NCI-H1436 (cell line): ENCODE data around the gene CACNA1C.

Source experiments
- DNase-seq: peaks from one replicate; lab custom pipeline; 2025; lab: John Stamatoyannopoulos, UW

CACNA1C gene

DNA sequence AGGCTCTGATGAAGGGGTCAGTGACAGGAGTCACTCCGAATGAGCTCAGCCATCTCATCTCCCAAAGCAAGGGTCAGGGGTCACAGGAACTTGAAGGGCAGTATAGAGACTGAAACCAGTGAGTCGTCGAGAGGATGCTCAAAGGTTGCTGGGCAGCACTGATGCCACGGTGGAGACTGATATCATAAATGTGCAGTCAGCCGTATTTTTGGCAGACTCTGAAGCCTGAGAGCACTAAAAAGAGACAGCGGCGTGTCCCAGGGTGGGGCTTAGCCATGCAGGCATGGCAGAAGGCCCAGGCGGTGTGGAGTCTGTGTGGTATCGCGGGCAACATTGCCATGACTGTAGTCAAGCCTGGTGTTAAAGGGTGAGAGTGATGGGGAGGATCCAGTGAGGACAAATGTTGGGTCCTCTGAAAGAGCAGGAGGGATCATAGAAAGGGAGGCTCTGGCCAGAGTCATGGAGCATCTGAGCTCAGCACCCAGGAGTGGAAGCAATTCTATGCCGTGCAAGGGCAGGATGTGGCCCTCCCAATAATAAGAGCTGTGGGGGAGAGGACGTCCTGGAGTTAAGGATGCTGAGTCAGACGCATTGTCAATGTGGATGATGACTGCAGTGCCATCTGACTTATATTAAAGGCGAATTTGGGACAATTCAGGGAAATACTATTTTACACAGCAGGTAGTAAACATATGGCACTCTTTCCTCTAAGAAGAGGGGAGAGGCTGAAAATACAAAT lies 500.8 kb downstream of the CACNA1C start:
- no peak for DNase-seq

DNA sequence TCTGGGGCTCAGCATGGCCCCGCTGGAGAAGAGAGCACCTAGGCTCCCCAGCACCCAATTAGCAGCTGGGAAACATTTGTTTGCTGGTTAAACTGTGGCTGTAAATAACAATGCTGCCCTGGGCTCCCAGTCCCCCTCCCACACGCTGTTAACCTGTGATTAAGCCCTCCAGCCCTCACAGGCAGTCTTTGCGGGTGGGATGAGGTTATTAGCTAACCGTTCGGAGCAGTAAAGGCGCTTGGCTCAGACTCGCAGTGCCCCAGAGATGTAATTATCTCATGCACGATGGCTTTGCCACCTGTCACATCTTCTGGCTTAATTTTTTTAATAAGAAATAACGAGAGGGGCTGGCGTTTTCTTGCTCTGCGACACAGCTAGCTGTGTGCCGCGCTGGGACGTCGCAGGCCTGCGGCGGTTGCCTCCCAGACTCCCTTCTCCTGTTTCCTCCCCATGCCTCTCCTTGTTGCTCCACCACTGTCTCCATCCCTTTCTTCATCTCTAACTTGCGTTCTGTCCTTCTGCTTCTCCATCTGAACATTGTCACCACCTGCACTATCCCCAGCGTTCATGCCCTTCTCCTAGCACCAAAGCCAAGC lies 502.8 kb downstream of the CACNA1C start:
- peak; percentile 86 for DNase-seq

DNA sequence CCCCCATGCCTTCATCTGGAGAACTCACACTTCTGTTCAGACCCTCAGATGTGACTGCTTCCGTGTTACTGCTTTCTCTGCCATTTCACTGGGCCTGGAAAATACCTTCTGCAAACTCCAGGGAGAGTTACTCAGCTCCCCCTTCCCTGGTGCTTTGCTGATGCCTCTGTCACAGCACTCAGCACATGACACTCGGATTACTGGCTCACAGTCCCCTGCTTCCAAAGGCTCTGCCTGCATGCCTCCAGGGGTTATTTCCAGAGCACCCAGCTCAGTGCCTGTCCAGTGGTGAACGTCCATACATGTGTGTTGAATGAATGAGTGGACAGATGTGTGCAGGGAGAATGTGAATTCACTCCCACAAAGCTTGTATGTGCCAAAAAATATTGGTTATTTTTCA lies 504.8 kb downstream of the CACNA1C start:
- DNase-seq, result no peak

DNA sequence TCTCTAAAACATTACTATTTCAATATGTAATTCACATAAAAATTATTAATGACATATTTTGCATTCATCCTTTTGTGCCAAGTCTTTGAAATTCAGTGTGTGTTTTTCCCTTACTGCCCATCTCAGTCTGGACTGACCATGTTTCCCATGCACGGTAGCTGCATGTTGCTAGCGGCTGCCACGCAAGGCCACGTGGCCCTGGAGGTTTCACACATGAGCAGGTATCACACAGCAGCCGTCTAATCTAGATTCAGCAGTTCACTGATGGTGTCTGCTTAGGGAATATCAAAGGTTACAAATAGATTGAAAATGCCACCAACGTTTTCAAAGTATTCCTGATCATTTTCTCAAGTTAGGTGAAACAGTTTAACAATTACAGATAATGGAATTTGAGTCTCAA lies 507.1 kb downstream of the CACNA1C start:
- no peak for DNase-seq

DNA sequence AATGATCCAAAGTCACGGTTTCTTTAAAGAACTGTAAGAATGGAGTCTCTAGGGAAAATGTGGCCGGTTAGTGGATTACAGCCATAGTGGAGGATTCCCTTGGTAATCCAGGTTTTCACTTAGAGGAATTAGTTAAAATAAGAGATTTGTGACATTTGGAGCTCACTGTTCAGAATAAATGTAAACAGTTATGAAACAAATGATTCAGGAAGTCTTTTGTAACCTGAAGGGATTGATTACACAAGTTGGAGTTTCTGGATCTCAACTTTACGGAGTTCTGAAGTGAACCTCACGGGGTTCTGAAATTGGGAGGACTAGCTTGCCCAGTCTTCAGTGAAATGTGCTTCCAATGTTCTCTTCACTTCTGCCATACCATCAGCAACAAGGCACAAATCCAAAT lies 507.6 kb downstream of the CACNA1C start:
- DNase-seq, result no peak

DNA sequence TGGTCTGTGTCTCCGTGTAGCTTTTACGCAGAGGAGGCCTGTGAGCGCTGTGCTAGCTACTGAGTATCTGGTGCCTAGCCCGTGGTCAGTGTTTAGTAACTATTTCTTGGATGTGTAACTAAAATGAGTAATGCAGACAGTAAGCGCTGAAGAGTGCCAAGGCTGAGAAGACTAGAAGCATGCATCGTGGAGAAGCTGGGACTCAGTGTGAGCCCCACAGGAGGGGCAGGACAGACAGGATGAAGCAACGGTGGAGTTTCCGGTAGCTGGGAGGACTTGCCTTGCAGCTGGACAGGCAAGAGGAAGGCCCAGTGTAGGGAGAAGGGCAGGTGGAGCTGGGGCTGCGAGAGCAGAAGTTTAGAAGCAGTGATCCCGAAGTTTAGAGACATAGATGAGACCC lies 508.6 kb downstream of the CACNA1C start:
- DNase-seq, result no peak

DNA sequence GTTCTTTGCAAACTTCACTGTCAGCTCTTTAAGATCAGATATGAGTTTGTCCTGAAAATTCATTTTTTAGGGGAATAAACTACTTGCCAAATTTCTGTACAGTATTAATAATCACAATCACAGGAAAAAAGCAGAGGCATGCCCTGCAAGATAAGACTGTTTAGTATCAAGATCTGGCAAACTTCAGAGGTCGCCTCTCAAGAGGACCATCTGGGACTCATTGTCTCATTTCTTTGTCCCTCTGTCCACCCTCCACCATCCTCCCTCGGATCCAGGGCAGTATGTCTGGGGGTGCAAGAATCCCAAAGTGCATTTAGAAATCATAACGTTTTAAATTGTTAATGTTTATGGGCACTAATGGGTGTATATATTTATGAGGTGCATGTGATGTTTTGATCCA lies 509.6 kb downstream of the CACNA1C start:
- DNase-seq, result no peak

DNA sequence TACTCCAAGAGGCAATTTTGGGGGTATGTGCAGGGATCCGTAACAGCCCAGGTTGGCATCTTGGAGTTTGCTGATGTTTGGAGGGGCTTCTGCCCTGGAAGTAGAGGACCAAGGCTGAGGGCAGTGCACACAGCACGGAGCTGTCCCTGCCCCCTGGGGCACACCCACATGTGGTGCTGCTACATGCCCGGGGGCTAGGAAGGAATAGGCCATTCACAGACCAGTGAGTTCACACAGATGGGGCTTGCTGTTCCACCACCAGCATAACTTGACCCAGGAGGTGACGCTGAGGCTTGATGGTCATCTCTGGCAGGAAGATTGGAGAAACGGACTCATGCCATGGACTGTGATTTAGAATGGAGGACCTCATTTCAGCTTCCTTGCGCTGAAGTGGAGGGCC lies 510.9 kb downstream of the CACNA1C start:
- DNase-seq, result no peak

DNA sequence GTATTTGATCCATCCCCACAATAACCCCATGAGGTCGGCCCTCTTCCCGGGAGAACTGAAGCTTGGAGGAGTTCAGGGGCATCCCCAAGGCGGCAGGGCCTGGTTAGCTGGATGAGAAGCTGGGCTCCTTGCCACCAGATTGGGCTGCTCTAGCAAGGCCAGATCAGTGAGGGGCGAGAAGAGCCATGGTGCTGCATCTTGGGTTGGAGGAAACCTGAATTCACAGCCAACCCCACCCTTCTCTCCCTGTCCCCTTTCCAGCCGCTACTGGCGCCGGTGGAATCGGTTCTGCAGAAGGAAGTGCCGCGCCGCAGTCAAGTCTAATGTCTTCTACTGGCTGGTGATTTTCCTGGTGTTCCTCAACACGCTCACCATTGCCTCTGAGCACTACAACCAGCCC lies 513.4 kb downstream of the CACNA1C start:
- no peak for DNase-seq

DNA sequence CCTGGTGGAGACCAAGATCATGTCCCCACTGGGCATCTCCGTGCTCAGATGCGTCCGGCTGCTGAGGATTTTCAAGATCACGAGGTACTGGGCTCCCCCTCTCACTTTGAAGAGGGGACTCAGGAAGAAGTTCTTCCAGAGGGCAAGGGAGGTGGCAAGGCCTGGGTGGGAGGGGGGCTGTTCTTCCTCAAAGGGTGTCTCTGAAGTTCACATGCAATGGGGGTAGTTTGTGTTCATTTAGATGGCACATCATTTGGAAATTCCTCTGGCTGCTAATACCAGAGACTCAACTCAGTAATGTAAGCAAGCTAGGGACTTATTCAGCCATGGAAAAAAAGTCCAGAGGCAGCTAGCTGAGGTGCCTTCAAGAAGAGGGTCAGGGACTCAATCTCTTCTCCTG lies 514.9 kb downstream of the CACNA1C start:
- DNase-seq, result no peak

DNA sequence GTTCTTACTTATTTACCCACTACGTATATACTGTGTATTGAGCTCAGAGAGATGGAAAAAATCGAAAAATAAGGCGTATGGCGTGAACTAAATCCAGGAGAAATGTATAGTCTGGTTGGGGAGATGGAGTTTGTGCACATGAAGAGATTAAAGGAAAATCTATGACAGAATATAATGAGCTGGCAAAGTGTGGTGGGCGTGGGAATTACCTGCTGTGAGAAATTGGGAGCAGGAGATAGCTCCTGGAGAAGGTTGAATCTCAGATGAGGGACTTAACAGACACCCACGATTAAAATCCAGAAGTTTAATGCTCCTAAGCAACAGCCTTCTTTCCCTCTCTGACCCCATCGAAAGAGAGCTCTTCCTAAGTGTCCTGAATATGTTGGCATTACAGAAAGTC lies 517.8 kb downstream of the CACNA1C start:
- no peak for DNase-seq

DNA sequence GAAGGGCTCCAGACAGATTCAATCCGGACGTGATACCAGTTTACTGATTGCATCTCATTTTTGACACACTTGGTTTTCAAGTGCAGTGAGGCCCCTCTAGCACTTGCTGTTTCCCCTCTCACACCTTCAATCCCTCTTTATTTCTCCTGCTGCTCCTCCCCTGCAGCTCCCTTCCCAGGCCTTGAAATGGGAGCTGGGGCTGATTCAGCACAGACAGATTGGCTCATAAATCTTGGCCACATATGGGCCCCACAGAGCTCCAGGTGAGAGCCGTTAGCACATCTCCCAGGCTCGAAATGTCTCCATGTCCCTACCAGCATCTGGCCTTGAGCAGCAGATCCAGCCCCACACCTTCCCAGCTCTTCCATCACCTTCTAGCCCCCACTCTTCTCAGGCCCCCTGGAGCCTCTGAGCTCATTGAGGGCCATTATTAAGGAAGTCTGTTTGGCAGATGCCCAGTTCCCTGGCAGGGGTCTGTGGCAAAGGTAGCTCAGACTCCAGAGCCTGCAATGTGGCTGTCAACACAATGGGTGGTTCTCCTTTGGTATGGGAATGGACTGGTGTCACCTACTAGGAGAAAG lies 521.7 kb downstream of the CACNA1C start:
- DNase-seq, result no peak

DNA sequence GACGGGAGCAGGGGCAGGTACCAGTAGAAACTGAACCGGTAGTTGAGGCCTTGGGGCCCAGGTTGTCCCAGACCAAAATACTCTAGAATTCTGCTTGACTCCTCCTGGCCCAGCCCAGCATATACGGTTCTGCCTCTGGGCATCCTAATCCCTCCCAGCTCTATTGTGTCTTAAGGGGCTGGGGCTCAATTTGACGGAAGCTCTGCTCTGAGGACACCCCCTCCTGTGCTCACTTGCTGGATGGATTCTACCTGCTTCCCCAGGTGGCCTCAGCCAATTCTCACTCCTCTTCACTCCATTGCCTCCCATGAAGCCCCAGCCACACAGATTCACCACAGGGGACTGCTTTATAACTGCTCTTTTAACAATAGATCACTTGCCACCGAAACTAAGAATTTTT lies 522.5 kb downstream of the CACNA1C start:
- no peak for DNase-seq

DNA sequence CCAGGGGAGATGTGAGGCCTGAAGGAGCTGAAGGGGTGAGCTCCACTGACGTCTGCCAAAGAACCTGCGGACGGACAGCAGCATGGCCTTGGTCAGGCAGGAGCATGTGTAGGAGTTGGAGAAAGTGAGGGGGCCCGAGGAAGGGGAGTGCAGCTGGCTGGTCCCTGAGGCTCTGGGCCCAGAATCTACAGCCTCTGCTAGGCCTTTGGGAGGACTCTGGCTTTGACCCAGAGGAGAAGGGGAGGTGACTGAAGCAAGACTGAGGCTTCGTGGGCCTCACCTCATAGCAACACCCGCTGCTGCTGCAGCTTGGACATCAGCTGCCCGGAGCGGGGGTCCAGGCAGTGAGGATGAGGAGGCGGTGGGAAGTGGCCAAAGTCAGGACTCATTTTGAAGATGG lies 525.4 kb downstream of the CACNA1C start:
- DNase-seq, result no peak

DNA sequence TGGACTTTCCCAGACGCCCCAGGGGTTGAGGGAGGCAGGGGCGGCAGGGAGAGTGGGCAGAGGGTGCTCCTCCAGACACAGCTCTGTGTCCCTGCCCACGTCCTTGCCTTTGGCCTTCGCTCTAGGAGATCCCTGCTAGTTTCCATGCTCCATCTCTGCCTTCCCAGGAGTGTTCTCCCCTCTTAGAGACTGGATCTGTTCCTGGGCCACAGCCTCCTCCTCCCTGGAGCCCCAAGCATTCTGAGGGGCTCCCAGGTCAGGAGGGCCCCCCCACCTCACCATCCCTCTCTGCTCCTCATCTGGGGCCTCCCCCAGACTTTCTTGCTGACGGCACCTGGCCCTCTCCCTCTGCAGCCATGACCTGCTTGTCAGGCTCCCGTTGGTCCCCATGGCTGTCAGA lies 526.0 kb downstream of the CACNA1C start:
- DNase-seq, result no peak

DNA sequence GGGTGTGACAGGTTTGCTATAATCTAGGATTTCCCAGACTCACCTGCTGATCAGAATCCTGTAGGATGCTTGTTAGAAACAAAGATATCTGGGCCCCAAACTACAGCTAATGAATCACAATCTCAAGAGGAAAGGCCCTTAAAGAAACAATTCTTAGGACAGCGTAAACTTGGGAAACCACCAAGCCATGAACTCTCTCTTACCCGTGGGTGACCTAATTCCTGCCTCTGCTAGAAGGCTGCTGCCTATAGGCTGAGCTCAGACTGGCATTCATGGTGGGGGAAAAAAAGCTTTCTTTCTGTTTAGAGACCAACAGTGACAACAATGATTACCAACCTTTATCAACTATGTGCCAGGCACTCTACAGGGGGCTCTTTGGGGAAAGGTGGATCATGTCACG lies 528.0 kb downstream of the CACNA1C start:
- DNase-seq, result no peak

DNA sequence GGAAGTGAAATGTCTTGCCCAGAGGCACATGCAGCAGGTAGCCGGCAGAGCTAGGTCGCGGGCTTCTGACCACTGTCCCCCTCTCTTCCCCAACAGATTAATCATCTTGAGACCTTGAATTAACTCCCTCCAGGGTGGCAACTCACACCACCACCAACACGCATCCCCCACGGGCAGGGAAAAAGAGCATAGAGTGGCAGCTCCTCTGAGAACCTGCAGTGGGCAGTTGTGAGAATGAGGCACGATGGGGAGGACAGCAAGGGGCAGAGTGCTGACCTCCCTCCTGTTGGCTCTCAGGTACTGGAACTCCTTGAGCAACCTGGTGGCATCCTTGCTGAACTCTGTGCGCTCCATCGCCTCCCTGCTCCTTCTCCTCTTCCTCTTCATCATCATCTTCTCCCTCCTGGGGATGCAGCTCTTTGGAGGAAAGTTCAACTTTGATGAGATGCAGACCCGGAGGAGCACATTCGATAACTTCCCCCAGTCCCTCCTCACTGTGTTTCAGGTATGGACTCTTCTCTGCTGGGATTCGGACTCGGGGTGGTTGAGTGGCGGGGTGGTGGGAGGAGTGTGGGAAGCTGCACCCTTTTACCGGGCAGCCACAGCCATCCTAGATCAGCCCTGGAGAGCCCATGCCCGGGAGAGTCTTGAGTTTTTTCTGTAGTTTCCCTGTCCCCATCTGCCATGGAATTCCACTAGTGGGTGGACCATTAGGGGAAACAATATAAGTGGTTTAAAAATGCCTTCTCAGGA lies 528.7 kb downstream of the CACNA1C start:
- DNase-seq, result no peak

DNA sequence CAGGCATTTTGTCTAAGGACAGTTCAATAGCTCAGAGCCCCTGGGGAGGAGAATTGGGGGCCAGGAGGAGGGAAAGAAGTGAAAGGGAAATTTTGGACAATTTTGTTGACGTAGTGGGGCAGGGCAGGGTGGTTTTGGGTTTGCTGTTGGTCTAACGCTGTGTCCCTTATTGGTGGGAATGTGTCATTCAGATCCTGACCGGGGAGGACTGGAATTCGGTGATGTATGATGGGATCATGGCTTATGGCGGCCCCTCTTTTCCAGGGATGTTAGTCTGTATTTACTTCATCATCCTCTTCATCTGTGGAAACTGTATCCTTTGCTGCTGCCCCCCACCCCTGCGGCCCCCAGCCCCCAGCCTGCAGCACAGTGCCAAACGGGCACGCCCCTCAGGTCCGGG lies 529.8 kb downstream of the CACNA1C start:
- DNase-seq, result no peak

DNA sequence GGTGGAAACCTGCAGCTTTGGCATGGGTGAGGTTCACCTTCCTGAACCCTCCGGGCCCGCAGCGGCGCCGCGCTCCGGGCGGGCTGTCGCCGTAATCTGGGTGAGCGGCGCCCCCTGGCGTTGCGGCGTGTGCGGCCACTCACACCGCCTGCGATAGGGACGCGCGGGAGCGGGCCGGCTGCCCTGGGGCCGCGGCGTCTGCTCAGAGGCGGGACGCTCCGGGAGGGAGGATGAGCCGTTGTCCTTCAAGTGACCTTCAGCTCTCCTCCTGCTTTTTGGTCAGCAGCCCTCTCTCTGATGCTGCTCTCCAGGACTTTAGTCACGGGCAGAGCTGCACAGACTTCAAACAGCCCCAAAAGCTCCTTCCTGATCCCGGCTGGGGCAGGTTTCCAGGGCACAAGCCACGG lies 530.3 kb downstream of the CACNA1C start:
- peak; percentile 41 for DNase-seq

DNA sequence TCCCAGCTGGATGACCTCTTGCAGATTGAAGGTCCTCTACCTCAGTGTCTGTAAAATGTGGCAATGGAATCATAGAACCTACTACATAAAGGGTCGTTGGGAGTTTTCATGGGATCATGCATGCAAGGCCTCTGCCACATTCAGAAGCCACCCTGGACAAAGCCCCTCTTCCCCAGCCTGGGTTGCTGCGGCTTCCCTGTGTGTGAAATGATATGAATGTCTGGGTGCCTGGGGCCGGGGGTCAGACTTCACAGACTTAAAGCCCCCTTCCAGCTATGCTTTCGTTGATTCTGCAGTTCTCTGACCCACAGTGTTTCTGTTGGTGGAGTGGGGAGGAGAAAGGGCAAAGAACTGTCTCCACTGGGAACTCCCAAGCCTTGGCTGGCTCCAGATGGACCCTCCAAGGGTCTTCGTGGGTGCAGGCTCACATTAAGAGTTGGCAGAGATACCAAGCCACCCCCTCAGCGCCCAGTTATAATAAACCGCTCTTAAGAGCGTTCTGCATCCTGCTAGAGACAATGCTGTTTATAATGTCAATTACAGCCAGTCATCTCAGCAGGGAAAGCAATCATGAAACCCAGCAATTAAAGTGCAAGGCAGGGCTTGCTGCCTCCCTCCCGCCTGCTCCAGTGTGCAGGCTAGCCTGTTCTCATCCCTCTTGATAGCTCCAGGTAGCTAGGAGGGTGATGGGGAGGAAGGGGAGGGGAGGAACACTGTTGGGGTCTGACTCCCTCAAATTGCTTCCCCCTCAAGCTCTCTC lies 531.0 kb downstream of the CACNA1C start:
- peak; percentile 65 for DNase-seq

DNA sequence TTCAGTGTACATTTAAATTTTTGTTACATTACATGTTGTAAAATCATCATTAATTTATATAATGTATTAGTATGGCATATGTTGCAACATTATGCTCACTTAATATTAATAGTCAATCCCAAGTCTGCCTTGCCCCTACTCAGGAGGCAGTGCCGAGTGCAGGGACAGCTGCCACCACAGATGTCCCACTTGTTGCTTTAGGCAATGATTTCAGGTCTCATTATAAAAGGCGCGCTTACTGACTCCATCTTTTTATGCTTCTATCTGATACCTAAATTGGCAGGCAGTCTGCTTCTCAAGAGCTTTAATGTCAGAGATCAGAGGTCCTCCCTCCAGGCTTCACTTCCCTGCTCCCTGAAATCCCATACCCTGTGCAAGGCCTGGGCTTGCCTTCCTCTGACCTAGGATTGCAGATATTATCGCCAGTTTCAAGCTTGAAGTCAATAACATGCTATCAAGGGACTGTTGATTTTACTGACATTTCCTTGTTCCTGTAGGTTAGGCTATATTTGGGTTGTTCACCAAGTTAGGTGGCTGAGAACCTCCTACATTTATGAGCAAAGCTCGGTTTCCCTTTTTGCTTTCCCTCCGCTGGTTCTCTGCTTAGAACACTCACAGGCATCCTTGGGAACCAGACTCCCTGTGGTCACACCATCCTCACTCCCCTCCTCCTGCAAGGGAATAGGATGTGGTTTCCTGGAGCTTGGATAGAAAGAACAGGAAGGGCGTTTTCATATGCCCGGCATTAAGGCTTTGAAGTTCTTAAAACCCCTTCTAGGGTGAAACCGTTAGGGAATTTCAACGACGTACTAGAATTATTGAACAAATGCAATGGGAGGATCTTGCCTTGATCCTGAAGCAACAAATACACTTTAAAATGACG lies 533.6 kb downstream of the CACNA1C start:
- no peak for DNase-seq
